ENCODE results near the gene TLL2.
"Not testable (repeated sequence)": the region's sequence is repeated elsewhere in the genome, so short reads cannot be mapped to it uniquely, and the experiment has no call there.

Gene TLL2

DNA sequence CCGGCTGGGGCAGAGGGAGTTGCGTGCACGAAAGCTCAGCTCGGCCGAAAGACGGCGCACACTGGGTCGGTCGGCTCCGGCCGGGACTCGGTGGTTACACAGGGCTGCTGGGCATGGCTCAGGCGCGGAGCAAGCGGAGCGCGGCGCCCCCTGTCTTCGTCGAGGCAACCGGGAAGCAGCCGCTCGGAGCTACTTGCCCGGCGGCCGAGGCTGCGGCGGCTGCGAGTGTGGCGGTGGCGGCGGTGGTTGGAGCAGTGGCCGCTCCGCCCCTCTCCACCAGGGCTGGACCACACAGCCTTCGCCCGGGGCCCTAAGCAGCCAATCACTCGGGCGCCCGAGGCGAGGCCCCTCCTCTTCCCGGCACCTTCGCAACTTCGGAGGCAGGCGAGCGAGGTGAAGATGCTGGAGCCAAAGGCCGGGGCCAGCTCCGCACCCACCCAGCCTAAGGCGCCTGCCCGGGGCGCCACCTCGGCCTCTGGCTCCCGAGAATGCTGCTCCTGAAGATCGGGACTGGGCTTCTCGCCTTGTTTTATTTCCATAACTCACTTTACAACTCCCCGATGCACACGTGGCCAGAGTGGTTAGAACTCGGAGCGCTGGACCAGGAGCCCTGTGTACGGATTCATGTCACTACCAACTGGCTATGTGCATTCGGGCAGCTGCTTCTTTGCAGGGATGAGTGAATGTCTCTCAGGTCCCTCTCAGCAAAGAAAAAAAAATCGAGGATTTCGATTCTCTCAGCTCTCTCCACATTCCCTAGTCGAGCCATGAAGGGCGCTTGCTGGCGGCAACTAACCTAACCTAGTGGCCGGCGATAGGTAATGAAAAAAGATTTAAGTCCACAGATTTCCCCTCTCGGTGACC lies at the start of gene TLL2:
TLL2 (minus strand) TSS at position 229 of the 864 bp plus-strand sequence. CDS start 241 bp downstream, outside the sequence.
- peak; percentile 88 for DNase-seq (ENCODE audit: low spot score)

DNA sequence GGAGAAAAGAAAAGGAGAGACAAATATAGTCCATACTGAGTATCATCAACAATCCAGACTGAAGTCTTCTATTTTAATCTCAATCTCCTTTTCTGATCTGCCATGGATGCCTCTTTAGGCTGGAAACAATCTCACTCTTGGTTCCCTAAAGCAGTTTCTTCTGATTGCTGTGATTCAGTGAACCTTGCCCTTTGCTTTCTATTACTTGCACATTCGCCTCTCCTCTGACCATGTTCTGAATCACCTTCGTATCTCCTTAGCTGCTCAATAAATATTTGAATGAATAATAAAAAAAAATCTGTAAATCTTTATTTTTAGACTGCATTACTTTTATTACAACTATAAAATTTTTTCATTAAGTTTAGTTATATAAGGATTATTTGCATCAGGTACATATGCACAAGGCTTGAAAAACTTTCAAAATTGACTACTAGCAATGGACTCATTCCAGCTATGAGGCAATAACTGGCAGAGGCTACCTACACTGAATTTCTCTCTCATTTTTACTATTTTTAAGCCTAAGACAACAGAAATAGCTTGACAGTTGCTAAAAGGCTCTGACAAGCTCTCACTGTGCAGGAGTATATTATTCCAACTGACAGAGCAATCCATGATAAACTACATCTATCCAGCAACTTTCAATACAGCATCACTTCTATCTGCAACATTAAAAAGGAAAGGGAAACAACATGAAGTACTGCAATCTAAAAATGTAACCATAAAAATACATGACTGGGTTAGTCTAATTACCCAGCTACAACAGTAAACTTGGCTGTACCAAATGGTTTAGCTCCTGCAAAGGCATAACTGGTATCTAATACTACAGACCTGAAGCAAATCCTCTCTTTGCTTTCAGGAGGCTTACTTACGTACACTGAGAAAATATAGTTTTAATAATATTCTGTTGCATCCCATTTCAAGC lies 47.5 kb upstream of the TLL2 start:
- no peak for DNase-seq (ENCODE audit: low spot score)

DNA sequence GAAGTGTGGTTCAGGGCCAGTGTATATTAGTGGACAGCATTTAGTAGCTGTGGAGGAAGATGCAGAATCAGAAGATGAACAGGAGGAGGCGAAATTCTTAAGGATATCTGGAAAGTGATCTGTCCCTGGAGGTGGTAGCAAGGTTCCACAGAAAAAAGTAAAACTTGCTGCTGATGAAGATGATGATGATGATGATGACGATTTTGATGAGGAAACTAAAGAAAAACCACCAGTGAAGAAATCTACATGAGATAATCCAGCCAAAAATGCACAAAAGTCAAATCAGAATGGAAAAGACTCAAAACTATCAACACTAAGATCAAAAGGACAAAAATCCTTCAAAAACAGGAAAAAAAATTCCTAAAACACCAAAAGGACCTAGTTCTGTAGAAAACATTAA lies 46.8 kb upstream of the TLL2 start:
- no peak for DNase-seq (ENCODE audit: low spot score)

DNA sequence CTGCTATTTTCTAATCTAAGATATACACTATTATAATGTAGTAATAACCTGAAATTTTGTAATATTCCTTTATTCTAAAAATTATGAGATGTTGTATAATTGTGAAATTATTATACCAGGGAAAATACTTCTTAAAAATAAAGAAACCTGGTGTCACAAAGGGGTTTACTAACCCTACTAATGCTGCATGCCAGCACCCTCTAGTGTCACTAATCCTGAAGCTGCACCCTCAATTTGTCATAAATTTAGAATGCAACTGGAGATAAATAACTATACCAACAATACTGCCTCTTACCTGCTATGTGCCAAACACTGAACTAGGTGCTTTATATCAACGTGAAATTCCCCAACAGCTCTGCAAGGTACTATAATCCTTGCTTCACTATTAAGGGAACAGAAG lies 42.3 kb upstream of the TLL2 start:
- peak; percentile 40 for DNase-seq (ENCODE audit: low spot score)

DNA sequence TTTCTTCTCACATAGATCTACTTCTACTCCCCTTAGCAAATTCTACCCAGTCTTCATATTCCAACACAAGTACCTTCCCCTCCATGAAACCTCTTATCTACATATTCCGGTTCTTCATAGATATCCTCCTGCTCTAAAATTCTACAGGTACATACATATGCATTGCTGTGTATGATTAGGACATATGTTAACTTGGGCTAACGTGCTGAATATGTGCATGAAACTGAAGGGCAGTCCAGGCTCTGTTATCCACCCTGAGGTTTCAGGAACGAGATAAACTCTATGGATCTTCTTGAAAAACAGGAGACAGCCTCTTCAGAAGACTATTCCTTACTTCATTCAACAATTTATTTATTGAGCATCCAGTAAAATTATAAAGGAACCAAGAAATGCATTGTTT lies 41.6 kb upstream of the TLL2 start:
- DNase-seq (ENCODE audit: low spot score): no peak

- no peak for DNase-seq (ENCODE audit: low spot score)
These were observed 34.9 kb upstream of the TLL2 start for GRCh38 chr10:96548589-96548988.

DNA sequence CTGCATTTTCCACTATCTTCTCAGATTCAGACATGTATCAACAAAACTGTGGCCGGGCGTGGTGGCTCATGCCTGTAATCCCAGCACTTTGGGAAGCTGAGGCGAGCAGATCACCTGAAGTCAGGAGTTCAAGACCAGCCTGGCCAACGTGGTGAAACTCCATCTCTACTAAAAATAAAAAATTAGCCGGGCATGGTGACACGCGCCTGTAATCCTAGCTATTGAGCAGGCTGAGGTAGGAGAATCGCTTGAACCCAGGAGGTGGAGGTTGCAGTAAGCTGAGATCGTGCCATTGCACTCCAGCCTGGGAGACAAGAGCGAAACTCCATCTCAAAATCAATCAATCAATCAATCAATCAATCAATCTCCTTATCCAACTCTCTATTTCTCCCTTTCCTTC lies 31.8 kb upstream of the TLL2 start:
- DNase-seq (ENCODE audit: low spot score): not testable (repeated sequence)

DNA sequence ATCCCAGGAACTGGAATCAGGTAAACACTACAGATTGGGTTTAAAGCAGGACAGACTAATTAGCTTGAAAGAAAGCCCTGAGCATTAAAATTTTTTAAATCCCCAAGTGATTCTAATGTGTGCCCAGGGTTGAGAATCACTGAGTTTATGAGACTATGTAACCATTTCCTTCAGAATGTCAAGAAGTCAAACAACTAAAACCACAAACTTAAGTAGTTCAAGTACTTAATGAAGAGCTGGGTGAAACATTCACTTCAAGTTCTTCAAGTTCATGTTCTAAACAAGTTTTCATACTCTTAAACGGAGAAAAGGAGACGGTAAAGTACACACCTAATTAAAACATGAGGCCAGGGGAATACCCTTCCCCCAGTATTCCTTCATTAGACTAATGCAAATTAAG lies 28.2 kb upstream of the TLL2 start:
- DNase-seq (ENCODE audit: low spot score): no peak

DNA sequence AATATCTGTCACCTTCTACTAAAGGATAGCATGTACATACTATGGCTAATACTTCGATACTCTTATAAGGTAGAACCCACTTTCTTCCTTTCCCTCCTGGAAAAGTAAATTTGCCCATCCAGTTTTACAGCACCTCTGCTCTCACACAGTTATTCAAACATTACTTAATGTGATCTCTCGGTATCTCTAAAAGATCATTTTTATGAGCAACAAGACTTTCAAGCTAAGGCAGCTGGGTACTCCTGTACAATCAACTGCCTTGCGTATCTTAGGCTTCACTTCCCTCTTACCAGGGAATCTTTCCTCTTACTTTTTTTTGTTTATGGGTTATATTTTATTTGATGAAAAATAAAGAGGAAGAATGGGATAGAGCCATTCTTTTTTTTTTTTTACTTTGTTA lies 26.5 kb upstream of the TLL2 start:
- DNase-seq (ENCODE audit: low spot score): no peak

GRCh38 chr10:96538683-96539082 lies 25.0 kb upstream of the TLL2 start:
- DNase-seq (ENCODE audit: low spot score): no peak

DNA sequence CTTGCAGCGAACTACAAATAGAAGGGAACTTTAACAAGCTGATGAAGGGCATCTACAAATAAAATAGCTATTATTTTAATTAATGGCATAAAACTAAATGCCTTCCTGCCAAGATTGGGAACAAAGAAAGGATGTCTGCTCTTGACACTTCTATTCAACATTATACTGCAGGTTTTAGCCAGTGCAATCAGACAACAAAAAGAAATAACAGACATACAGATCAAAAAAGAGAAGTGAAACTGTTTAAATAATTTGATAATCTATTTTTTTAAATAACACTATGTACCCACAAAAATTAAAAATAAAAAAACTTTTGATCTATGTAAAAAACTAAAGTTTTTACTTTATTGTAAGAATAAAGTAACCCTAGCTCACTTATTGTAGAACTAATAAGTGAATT lies 22.4 kb upstream of the TLL2 start:
- DNase-seq (ENCODE audit: low spot score): no peak

DNA sequence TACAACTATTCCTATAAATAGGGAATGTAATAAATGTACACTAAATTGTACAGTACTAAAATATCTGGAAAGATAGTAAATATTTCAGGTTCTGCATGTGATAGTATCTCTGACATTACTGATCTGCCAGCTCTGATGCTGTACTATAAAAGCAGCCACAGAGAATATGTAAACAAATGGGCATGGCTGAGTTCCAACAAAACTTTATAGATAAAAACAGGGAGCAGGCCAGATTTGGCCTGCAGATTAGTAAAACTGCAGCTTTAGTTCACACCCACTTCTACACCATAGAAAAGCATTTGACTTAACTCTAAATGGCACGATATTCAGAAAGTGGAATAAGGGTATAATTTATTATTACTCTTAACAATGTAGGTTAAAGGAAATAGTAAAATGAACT lies 18.8 kb upstream of the TLL2 start:
- DNase-seq (ENCODE audit: low spot score): no peak

GRCh38 chr10:96529634-96530279 lies 16.0 kb upstream of the TLL2 start:
- DNase-seq (ENCODE audit: low spot score): no peak

DNA sequence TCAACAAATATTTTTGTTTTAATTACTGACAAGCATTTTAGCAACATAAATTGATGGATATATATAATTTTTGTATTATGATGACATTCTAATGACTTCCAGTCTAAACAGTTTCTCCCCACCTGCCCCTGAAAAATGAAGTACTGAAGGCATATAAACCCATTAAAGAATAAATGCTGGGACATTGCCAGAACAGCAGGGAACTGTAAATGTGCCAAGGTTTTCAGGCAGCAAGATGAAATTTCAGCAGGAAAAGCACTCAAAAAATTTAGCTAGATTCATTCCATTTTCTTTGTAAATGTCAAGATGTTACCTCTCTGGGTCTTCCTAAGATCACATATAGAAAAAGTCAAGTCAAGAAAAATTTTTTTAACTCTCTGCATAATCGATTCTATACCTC lies 11.0 kb upstream of the TLL2 start:
- no peak for DNase-seq (ENCODE audit: low spot score)

- no peak for DNase-seq (ENCODE audit: low spot score)
These were observed 3.6 kb upstream of the TLL2 start for GRCh38 chr10:96517284-96517683.

- no peak for DNase-seq (ENCODE audit: low spot score)
These were observed 2.6 kb upstream of the TLL2 start for GRCh38 chr10:96516337-96516736.

- DNase-seq (ENCODE audit: low spot score): no peak
These were observed 425 bp downstream of the TLL2 start for GRCh38 chr10:96513305-96513697.

- DNase-seq (ENCODE audit: low spot score): peak; percentile 26
These were observed 1.0 kb downstream of the TLL2 start for GRCh38 chr10:96512524-96513304.

- DNase-seq (ENCODE audit: low spot score): peak; percentile 9
These were observed 2.4 kb downstream of the TLL2 start for GRCh38 chr10:96511044-96511945.

DNA sequence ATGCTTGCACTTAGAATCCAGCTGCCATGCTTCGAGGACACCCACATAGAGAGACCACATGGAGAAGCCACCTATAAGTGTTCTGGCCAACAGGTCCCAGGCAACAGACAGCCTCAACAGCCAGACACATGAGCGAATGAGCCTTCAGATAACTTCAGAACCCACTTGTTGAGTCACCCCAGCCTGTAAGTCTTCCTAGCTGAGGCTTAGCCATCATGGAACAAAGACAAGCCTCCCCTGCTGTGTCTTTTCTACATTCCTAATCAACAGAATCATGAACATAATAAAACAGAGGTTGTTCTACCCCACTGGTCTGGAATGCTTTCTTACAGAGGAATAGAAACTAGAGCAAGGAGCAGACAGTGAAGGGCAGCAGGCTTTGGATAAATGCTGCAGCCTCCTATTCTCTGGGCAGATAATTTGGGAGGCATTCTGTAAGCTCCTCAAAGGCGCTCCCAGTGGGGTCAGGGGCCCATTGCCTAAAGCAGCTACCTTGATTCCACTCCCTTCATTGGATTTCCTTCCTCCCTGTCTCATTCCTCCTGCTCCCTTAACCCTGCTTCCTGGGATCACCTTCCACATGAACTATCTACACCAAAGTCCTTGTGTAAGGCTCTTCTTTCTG lies 4.6 kb downstream of the TLL2 start:
- DNase-seq (ENCODE audit: low spot score): no peak
